Measurements from ENCODE around the gene DOC2B. TPM values are rescaled to one million over a fixed set of nuclear protein-coding genes. Genes with fewer than 3 reads are reported as not detected.

Gene DOC2B
- total and polyA plus RNA-seq, 8 donors, result 4.3 to 25.1 (median 11.1) TPM

- intact Hi-C loops (cut with DNase I), result no loop called here
Observed at GRCh38 chr17:160336-160735, 21.1 kb downstream of the DOC2B start.

GRCh38 chr17:159609-160008 is 21.8 kb downstream of the DOC2B start:
- H3K4me3 ChIP-seq, result no peak overlapping the region
- no peak for FAIRE-seq
- peak in 2 of 6 donors; percentile 4 to 22 for DNase-seq
- peaks cover 0 to 7% (median 0%) of the 10 kb centered on the region in 3 donors for H3K36me3 ChIP-seq
- intact Hi-C loops (cut with DNase I), result no loop called here
- WGBS, 2 donors, result 95 to 97% methylated on average over 15 of the region's 15 CpGs
- ATAC-seq, result no peak
- no peak overlapping the region for H3K27ac ChIP-seq
- H3K4me1 ChIP-seq, result no peaks in the 10 kb centered on the region
- no peak for TF ChIP-seq CTCF (IDR thresholded peaks at IDR 0.05)
- no peaks in the 10 kb centered on the region for H3K9me3 ChIP-seq
- H3K27me3 ChIP-seq, result no peaks in the 10 kb centered on the region

More at GRCh38 chr17:160336-160735, 21.1 kb downstream of the DOC2B start:
- no peaks in the 10 kb centered on the region for H3K27me3 ChIP-seq
- FAIRE-seq, result no peak
- H3K4me1 ChIP-seq, result no peaks in the 10 kb centered on the region
- peak in 1 of 6 donors; percentile 62 for DNase-seq
- H3K27ac ChIP-seq, result no peak overlapping the region
- TF ChIP-seq CTCF (IDR thresholded peaks at IDR 0.05), result no peak
- WGBS, 2 donors, result 92 to 93% methylated on average over 13 of the region's 13 CpGs
- ATAC-seq, result no peak
- H3K4me3 ChIP-seq, result no peak overlapping the region
- H3K36me3 ChIP-seq, result peaks cover 0 to 7% (median 0%) of the 10 kb centered on the region in 3 donors
- no peaks in the 10 kb centered on the region for H3K9me3 ChIP-seq

- ATAC-seq (no peak), FAIRE-seq (no peak), DNase-seq (peak in 1 of 6 donors; percentile 1)
- no peak for TF ChIP-seq CTCF (IDR thresholded peaks at IDR 0.05)
- Histone ChIP-seq H3K9me3 (no peaks in the 10 kb centered on the region), H3K36me3 (peaks cover 0 to 7% (median 0%) of the 10 kb centered on the region in 3 donors), H3K4me3 (no peak overlapping the region), H3K27ac (no peak overlapping the region), H3K27me3 (no peaks in the 10 kb centered on the region), H3K4me1 (no peaks in the 10 kb centered on the region)
- intact Hi-C loops (cut with DNase I), result no loop called here
- WGBS, 2 donors, result 98% methylated on average over 7 of the region's 7 CpGs
Observed at GRCh38 chr17:158379-158778, 23.1 kb downstream of the DOC2B start.

GRCh38 chr17:157901-158300 is 23.5 kb downstream of the DOC2B start:
- Histone ChIP-seq H3K27me3 (no peaks in the 10 kb centered on the region), H3K27ac (no peak overlapping the region), H3K4me3 (no peak overlapping the region), H3K4me1 (no peaks in the 10 kb centered on the region), H3K36me3 (peaks cover 0 to 7% (median 0%) of the 10 kb centered on the region in 3 donors), H3K9me3 (no peaks in the 10 kb centered on the region)
- peak in 2 of 6 donors; percentile 3 to 40 for DNase-seq
- FAIRE-seq, result no peak
- no peak for TF ChIP-seq CTCF (IDR thresholded peaks at IDR 0.05)
- WGBS, 2 donors, result 89 to 97% methylated on average over 4 of the region's 4 CpGs
- intact Hi-C loops (cut with DNase I), result no loop called here
- ATAC-seq, result no peak

- Histone ChIP-seq H3K4me3 (no peak overlapping the region), H3K27ac (no peak overlapping the region), H3K9me3 (no peaks in the 10 kb centered on the region), H3K4me1 (no peaks in the 10 kb centered on the region), H3K36me3 (peaks cover 0 to 7% (median 0%) of the 10 kb centered on the region in 3 donors), H3K27me3 (no peaks in the 10 kb centered on the region)
- peak in 2 of 6 donors; percentile 8 to 49 for DNase-seq
- TF ChIP-seq CTCF (IDR thresholded peaks at IDR 0.05), result no peak
- intact Hi-C loops (cut with DNase I), result no loop called here
- 91% methylated on average over 19 of the region's 19 CpGs for WGBS, 2 donors
- FAIRE-seq, result no peak
- no peak for ATAC-seq
Observed at GRCh38 chr17:156946-157345, 24.5 kb downstream of the DOC2B start.
